CD4-positive, alpha-beta T cell (primary cell): ENCODE results near the gene ABCB11. TPM values are rescaled to one million over a fixed set of nuclear protein-coding genes. Genes with fewer than 3 reads are reported as not detected.

Experiments used
- ATAC-seq: fragments of 200-7000 bp; cut with Tn5 transposase; one replicate; pipeline ENCODE4 v1.10.0; 2022; ENCODE audit warnings: mild to moderate bottlenecking; ENCODE audit not compliant: poor library complexity
- CTCF ChIA-PET: fragments of 350-600 bp; sonication (Branson Sonifier 250); formaldehyde crosslinking; loops from one replicate; lab custom pipeline; 2021; ENCODE audit warnings: antibody characterized with exemption, inconsistent platforms; lab: Charles Lee
- POLR2A ChIA-PET: fragments of 350-600 bp; sonication (Branson Sonifier 250); formaldehyde crosslinking; loops from one replicate; lab custom pipeline; 2021; ENCODE audit warnings: antibody characterized with exemption, inconsistent platforms; lab: Charles Lee
- DNase-seq, 14 experiments: peaks; one replicate each; pipeline ENCODE4 v3.0.0-alpha.2; 2013 to 2020; ENCODE audit warnings: mixed read lengths in 2 of 14
- H3K27ac ChIP-seq, 2 donors: one replicate each; pipeline versions ENCODE4 v1.5.1 to v1.7.0; 2013; ENCODE audit warnings: low read length in 2 of 2, low read depth in 1 of 2, mild to moderate bottlenecking in 1 of 2
- H3K27me3 ChIP-seq, 2 experiments: 1 replicate in 1 of 2; 2 replicates in 1 of 2; pipeline versions ENCODE4 v1.6.1 to v1.7.0; 2013; ENCODE audit warnings: low read length in 2 of 2, control low read depth in 1 of 2, mild to moderate bottlenecking in 1 of 2, moderate library complexity in 1 of 2; ENCODE audit not compliant: insufficient read depth in 2 of 2, control insufficient read depth in 1 of 2
- H3K36me3 ChIP-seq: one replicate; pipeline ENCODE4 v1.6.1; 2013; ENCODE audit warnings: low read length, control low read depth; ENCODE audit not compliant: insufficient read depth
- H3K4me1 ChIP-seq: one replicate; pipeline ENCODE4 v1.6.1; 2013; ENCODE audit warnings: low read length, control low read depth; ENCODE audit not compliant: insufficient read depth
- H3K4me3 ChIP-seq: one replicate; pipeline ENCODE4 v1.5.1; 2013; ENCODE audit warnings: mild to moderate bottlenecking, low read length, moderate library complexity
- H3K9me3 ChIP-seq, 2 experiments: 1 replicate in 1 of 2; 2 replicates in 1 of 2; pipeline versions ENCODE4 v1.6.1 to v1.7.0; 2013; ENCODE audit warnings: low read length in 2 of 2, mild to moderate bottlenecking in 2 of 2, control low read depth in 1 of 2, moderate library complexity in 1 of 2; ENCODE audit not compliant: control insufficient read depth in 1 of 2, insufficient read depth in 1 of 2
- H3K27ac Mint-ChIP-seq: one replicate; pipeline ENCODE4 v1.8.0; 2020; ENCODE audit warnings: mixed read lengths
- H3K27me3 Mint-ChIP-seq: one replicate; pipeline ENCODE4 v1.8.0; 2021; ENCODE audit warnings: mixed read lengths
- H3K36me3 Mint-ChIP-seq: one replicate; pipeline ENCODE4 v1.8.0; 2021; ENCODE audit warnings: low read depth, mixed read lengths
- H3K4me1 Mint-ChIP-seq: one replicate; pipeline ENCODE4 v1.8.0; 2021; ENCODE audit warnings: low read depth, mixed read lengths
- H3K4me3 Mint-ChIP-seq: one replicate; pipeline ENCODE4 v1.8.0; 2020; ENCODE audit warnings: mild to moderate bottlenecking, mixed read lengths
- H3K9me3 Mint-ChIP-seq: one replicate; pipeline ENCODE4 v1.8.0; 2020; ENCODE audit warnings: mixed read lengths
- intact Hi-C, 2 experiments: fragments of 100-400 bp; cut with DNase I in 1 of 2; cut with micrococcal nuclease in 1 of 2; formaldehyde crosslinking; loops; one replicate each; pipeline versions ENCODE4 v1.15.1 to v1.9.0; 2023 to 2025; cut with DNase I, micrococcal nuclease
- total RNA-seq, 174 experiments: library from RNA in 2 of 174; stranded (reverse) in 2 of 174; gene quantifications; one replicate each; pipeline ENCODE4 v1.2.3 and lab custom pipeline; 2021 to 2026
- TF ChIP-seq, protein P1 (sequence below): fragments of 200-600 bp; IDR thresholded peaks from one replicate; pipeline ENCODE4 v1.8.0; 2022; ENCODE audit warnings: antibody characterized with exemption, mild to moderate bottlenecking

ABCB11 gene
- total RNA-seq, 2 experiments from 2014 or later = not detected

GRCh38 chr2:169007941-169008340 is 23.2 kb downstream of the ABCB11 start:
- no peak overlapping the region for H3K27ac Mint-ChIP-seq
- no peaks in the 10 kb centered on the region for H3K9me3 Mint-ChIP-seq
- H3K9me3 ChIP-seq = no peaks in the 10 kb centered on the region
- H3K4me1 Mint-ChIP-seq = peaks cover 7% of the 10 kb centered on the region
- peaks cover 4% of the 10 kb centered on the region for H3K4me1 ChIP-seq
- no peaks in the 10 kb centered on the region for H3K36me3 ChIP-seq
- TF ChIP-seq, protein P1, sequence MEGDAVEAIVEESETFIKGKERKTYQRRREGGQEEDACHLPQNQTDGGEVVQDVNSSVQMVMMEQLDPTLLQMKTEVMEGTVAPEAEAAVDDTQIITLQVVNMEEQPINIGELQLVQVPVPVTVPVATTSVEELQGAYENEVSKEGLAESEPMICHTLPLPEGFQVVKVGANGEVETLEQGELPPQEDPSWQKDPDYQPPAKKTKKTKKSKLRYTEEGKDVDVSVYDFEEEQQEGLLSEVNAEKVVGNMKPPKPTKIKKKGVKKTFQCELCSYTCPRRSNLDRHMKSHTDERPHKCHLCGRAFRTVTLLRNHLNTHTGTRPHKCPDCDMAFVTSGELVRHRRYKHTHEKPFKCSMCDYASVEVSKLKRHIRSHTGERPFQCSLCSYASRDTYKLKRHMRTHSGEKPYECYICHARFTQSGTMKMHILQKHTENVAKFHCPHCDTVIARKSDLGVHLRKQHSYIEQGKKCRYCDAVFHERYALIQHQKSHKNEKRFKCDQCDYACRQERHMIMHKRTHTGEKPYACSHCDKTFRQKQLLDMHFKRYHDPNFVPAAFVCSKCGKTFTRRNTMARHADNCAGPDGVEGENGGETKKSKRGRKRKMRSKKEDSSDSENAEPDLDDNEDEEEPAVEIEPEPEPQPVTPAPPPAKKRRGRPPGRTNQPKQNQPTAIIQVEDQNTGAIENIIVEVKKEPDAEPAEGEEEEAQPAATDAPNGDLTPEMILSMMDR = no peak
- no peaks in the 10 kb centered on the region for H3K27me3 Mint-ChIP-seq
- no peak for ATAC-seq
- H3K4me3 Mint-ChIP-seq = no peak overlapping the region
- intact Hi-C loops = no loop called here
- ChIA-PET POLR2A (no interaction called here), CTCF (no interaction called here)
- no peak overlapping the region for H3K4me3 ChIP-seq
- H3K27me3 ChIP-seq = no peaks in the 10 kb centered on the region
- no peak overlapping the region for H3K27ac ChIP-seq
- H3K36me3 Mint-ChIP-seq = no peaks in the 10 kb centered on the region
- no peak for DNase-seq

GRCh38 chr2:169007356-169007755 is 23.8 kb downstream of the ABCB11 start:
- TF ChIP-seq, protein P1 = no peak
- Mint-ChIP-seq H3K36me3 (no peaks in the 10 kb centered on the region), H3K4me3 (no peak overlapping the region), H3K9me3 (no peaks in the 10 kb centered on the region), H3K27me3 (no peaks in the 10 kb centered on the region), H3K27ac (no peak overlapping the region), H3K4me1 (peaks cover 7% of the 10 kb centered on the region)
- no peaks in the 10 kb centered on the region for H3K9me3 ChIP-seq
- no peak overlapping the region for H3K27ac ChIP-seq
- POLR2A ChIA-PET = no interaction called here
- CTCF ChIA-PET = no interaction called here
- ATAC-seq (no peak), DNase-seq (no peak)
- intact Hi-C loops = no loop called here
- no peaks in the 10 kb centered on the region for H3K36me3 ChIP-seq
- no peaks in the 10 kb centered on the region for H3K27me3 ChIP-seq
- H3K4me1 ChIP-seq = peaks cover 4% of the 10 kb centered on the region
- no peak overlapping the region for H3K4me3 ChIP-seq

GRCh38 chr2:169006665-169007064 is 24.5 kb downstream of the ABCB11 start:
- CTCF ChIA-PET = no interaction called here
- no peaks in the 10 kb centered on the region for H3K36me3 ChIP-seq
- H3K27ac Mint-ChIP-seq = no peak overlapping the region
- no peak overlapping the region for H3K27ac ChIP-seq
- no peaks in the 10 kb centered on the region for H3K27me3 Mint-ChIP-seq
- peaks cover 4% of the 10 kb centered on the region for H3K4me1 ChIP-seq
- H3K27me3 ChIP-seq = no peaks in the 10 kb centered on the region
- H3K9me3 Mint-ChIP-seq = no peaks in the 10 kb centered on the region
- TF ChIP-seq, protein P1 = no peak
- H3K9me3 ChIP-seq = no peaks in the 10 kb centered on the region
- no peaks in the 10 kb centered on the region for H3K36me3 Mint-ChIP-seq
- no peak overlapping the region for H3K4me3 Mint-ChIP-seq
- intact Hi-C loops = no loop called here
- POLR2A ChIA-PET = no interaction called here
- DNase-seq (no peak), ATAC-seq (no peak)
- H3K4me3 ChIP-seq = no peak overlapping the region
- H3K4me1 Mint-ChIP-seq = peaks cover 7% of the 10 kb centered on the region
